Hypothalamus (tissue), 51 donors: ENCODE measurements around the gene ZBTB8OS.
A peak's percentile ranks its signal among the peaks of the same experiment; 100 is the strongest.
"Not testable (repeated sequence)": the region's sequence is repeated elsewhere in the genome, so short reads cannot be mapped to it uniquely, and the experiment has no call there.

Experiments used
- DNase-seq, 51 donors: peaks; one replicate each; lab custom pipeline; 2025; lab: John Stamatoyannopoulos, UW

Gene ZBTB8OS

DNA sequence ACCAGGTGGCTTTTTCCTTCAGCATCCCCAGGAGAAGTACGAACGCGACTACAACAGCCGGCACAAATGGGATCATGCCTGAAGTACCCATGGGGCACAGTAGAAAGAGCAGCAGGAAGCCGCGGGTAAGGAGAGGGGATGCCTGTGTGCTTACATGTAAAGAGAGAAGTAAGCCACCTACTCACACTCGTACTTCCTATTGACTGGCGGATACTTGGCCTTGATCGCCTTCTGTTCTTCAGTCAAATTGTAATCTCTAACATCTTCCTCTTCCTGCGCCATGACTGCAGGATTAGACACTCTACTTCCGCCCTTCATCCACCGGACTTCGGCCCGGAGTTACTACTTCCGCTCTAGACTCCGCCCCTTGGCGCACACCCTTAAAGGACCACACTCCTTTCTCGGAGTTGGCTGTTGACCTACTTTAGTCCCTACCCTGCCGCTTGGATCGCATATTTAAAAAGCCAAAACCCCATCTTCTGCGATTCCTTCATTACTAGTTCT lies at the start of gene ZBTB8OS:
Gene ZBTB8OS (minus strand): TSS at position 303 of the 504 bp plus-strand sequence. CDS start 21 bp downstream, at position 282.
- DNase-seq = peak; percentile 15 to 94 (median 78)

DNA sequence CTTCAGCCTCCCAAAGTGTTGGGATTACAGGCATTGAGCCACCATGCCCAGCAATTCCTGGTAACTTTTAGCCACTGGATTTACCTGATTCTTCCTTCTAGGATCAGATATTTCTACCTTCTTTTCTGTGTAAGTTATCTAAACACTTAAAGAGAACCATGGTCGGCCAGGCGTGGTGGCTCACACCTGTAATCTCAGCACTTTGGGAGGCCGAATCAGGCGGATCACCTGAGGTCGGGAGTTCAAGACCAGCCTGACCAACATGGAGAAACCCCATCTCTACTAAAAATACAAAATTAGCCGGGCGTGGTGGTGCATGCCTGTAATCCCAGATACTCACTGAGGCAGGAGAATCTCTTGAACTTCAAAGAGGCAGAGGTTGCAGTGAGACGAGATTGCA lies 46.6 kb upstream of the ZBTB8OS start:
- not testable (repeated sequence) for DNase-seq

DNA sequence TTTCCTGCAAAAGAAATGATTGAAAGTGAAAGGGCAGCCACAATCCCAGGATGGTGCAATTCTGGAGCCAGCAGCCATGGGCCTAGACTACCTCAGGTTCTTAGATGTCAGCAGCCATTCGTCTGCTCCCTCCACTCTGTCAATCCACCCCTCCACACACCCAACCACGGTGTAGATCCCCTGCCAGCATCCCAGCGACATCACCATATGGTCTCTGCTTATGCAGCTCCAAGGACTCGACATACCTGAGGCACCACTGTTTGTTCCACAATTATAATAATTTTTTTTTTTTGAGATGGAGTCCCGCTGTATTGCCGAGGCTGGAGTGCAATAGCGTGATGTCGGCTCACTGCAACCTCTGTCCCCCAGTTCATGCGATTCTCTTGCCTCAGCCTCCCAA lies 45.7 kb upstream of the ZBTB8OS start:
- no peak for DNase-seq

DNA sequence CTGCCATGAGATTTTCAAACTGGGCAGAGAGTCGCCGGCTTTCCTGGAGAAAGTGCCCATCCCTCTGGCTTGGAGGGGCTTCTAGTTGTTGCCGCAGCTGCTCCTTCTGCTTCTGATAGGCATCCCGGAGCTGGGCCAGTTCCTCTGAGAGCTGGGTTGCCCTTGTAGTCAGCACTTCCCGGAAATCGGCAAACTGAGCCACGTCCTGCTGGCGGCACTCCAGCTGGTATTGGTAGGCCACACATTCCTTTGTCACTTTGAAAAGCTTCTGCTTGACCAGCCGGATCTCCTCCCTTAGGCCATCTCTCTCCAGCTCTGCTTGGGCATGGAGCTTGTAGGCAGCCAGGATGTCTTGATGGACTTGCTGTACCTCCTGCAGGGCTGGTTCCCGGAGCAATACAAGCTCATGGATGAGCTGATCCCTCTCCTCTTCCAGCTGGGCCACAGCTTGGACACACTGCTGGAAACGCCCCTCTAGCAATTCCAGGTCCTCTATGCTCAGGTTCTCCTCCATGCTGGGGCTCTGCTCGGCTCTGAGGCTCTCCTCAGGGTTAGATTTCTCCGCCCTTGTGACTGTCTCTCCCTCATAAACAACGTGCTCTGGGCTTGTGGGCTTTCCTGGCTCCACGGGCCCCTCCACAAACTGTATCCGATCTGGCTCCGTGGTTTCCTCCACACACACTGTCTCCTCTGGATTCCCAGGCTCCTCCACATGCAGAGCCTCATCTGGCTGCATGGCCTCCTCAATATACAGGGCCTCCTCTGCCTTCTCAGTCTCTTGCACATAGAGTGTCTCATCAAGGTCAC lies 45.0 kb upstream of the ZBTB8OS start:
- DNase-seq = peak in 18 of 51 donors; percentile 3 to 42 (median 21)

DNA sequence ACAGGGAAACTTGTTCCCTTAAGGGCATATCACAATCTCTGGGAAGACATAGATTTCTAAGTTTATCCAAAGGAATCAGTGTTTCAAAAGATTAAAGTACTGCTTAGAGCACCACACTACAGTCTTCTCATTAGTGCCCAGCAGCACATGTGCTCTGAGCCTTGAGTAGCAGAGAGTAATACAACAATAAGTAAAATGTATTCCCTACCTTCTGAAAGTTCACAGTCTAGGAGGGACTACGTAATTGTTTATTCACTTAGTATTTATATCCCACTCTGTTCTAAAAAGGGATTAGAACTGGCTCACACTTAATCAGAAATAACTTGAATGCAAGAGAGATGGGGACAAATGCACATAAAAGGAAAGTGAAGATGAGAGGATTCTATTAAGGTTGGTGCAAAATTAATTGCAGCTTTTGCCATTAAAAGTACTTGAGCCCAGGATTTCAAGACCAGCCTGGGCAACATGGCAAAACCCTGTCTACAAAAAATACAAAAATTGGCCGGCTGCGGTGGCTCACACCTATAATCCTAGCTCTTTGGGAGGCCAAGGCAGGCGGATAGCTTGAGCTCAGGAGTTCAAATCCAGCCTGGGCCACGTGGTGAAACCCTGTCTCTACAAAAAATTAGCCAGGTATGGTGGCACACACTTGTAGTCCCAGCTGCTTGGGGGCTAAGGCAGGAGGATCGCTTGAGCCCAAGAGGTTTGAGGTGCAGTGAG lies 43.3 kb upstream of the ZBTB8OS start:
- DNase-seq = no peak

DNA sequence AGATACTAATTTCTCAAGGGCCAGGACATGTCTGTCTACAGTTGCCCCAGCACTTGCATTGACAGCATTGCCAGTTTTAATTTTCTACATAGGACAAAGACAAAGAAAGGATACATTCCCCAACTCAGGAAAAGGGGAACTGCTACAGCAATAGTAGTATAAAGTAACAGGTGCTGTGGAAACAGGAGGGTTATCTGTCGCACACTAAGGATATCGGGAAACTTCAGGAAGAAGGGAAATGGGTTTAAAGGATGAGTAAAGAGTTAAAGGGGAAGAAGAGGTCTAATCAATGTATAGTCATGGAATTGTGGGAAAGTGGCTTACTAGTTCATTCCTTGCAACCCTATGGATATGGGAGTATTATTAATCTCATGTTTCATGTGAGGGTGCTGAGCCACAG lies 36.0 kb upstream of the ZBTB8OS start:
- no peak for DNase-seq

DNA sequence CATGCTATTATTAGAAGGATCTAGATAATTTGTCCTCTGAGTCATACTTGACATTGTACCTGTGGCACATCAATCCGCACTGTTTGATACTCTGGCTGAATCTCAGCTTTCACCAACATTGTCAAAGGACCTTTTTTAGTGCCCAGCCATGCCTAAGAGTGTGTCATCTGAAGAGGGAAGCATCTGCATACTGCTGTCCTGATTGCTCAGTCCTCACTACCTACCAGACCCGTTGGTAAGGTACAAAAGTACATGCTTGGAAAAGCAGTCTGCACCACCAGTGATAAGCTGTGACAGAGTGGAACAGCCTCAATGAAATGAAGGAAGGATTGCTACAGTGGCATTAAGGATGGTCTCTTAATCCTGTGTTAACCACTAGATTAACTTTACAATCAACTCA lies 35.1 kb upstream of the ZBTB8OS start:
- DNase-seq = no peak

DNA sequence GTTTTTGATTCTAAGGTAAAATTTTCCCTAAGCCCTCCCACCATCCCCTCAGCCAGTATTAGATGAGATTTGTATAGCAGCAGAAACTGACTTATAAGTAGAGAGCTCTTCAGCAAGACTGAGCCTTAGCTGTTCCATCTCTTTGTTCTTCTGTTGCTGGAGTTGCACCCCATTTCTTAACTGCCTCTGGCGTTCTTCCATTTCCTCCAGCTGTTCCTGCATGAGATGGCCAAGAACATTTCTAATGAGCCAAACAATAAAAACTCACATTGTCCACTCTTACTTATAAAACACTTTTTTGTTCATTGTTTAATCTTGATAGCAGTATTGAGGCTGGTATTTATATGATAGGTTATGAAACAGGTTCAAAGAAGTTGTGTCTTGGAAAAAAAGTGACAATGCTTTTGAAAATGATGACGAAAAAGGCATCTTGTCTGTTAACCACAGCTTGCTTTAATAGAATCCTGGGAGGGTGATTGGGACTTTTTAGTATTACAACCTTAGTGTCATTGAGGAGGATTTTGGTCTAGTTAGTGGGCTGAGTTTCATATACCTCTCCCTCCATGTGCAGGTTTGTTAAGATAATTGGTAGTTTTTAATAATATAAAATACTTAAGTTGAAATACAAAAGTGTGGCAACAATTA lies 33.9 kb upstream of the ZBTB8OS start:
- peak in 6 of 51 donors; percentile 11 to 32 (median 22) for DNase-seq

DNA sequence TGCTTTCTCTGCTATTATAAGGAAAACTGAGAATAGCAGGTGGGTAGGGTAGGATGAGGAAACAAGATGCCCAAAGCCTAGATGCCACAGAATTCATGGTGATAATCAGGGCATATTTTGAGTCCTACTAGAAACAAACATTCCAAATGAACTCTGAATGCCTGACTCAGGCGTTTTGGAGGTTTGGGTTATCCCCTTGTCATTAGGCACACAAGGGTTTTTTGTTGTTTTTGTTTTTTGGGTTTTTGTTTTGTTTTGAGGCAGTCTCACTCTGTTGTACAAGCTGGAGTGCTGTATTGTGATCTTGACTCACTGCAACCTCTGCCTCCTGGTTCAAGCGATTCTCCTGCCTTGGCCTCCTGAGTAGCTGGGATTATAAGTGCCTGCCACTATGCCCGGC lies 33.0 kb upstream of the ZBTB8OS start:
- no peak for DNase-seq

DNA sequence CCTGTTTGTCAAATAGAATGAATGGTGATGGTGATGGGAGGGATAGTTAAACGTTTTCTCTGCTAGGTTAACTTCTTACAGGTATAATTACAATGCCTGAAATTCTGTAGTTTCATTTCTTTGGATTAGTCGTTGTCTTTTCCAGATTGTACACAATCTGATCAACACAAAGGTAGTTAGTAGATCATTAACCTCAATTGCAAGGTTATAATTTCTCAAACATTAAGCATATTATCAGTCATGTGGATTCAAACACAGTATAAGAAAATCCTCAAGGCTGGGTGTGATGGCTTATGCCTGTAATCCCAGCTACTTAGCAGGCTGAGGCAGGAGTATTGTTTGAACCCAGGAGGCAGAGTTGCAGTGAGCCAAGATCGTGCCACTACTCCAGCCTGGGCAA lies 31.6 kb upstream of the ZBTB8OS start:
- no peak for DNase-seq

DNA sequence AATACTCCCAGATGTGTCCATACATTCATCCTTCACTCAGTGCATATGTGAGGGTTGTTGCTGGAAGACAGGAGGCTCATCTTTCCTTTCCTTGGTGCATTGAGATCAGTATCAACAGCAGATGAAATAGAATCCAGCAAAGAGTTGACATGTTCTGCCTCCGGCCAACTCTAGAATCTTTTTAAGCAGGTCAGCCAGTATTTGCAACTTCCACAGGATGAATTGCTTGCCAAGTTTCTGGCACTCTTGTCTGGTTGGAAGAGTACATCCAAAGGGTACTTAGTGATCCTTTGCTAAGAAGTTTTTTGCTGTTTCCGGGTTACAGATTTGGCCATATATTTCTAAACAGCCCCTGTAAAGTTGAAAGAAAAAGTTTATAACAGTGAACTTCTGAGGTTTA lies 31.2 kb upstream of the ZBTB8OS start:
- peak in 2 of 51 donors; percentile 9 to 25 for DNase-seq

DNA sequence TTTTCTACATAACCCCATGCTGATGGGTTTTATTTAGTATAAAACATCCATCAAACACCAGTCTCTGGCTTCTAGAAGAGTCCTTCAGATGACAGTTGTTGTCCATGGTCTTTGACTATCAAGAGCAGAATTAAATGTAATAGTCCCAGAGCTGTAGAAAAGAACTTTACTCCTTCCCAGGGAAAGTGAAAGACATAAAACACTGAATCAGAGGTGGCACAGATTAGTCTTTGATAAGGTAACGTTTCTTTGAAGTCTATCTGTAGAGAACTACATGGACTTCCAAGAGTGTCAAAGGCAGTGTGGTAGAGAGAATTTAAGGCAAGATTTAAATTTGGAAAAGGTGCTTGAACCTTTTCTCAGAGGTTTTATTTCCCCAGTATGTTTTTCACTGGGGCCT lies 30.3 kb upstream of the ZBTB8OS start:
- no peak for DNase-seq

DNA sequence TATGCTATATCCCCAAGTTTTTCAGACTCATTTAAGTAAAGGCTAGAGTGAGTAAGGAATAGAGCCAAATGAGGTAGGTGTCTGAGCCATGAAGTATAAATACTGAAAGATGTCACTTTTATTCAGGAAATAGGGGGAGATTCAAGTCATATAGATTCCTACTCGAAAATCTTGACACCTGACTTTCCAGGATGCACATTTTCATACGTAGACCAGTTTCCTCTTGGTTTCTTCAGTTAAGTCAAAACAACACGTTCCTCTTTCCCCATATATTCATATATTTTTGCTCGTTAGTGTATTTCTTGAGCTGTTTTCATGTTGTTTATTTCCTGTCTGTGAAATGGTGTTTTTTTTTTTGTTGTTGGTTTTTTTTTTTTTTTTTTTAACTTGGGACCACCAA lies 29.6 kb upstream of the ZBTB8OS start:
- not testable (repeated sequence) for DNase-seq

DNA sequence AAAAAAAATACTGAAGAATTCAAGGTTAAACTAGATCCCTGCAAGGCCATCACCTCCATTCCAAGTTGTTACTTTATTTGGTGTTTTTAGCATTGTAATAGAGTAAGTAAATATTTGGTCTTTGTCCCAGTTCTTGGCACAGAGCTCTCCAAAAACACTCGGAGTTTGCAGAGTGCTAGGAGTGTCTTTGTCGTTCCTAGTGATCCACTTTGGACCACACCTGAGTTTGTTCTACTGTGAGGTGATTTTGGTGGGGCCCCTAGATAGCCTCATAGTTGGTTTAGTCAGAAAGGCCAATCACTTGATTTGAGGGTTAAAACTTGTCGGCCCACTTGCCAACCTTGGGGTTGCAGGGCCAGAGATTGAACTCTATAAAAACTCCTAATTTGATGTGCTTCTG lies 26.6 kb upstream of the ZBTB8OS start:
- DNase-seq = no peak

DNA sequence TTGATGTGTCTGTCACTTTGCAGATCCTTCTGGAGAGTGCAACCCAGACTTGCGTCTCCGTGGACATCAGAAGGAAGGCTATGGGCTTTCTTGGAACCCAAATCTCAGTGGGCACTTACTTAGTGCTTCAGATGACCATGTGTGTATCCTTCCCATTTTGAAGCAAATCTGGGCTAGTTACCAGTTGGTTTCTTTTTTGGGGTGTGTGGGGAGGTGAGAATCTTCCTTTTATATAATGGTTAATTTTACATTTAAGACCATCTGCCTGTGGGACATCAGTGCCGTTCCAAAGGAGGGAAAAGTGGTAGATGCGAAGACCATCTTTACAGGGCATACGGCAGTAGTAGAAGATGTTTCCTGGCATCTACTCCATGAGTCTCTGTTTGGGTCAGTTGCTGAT lies 18.4 kb upstream of the ZBTB8OS start:
- DNase-seq = not testable (repeated sequence)

DNA sequence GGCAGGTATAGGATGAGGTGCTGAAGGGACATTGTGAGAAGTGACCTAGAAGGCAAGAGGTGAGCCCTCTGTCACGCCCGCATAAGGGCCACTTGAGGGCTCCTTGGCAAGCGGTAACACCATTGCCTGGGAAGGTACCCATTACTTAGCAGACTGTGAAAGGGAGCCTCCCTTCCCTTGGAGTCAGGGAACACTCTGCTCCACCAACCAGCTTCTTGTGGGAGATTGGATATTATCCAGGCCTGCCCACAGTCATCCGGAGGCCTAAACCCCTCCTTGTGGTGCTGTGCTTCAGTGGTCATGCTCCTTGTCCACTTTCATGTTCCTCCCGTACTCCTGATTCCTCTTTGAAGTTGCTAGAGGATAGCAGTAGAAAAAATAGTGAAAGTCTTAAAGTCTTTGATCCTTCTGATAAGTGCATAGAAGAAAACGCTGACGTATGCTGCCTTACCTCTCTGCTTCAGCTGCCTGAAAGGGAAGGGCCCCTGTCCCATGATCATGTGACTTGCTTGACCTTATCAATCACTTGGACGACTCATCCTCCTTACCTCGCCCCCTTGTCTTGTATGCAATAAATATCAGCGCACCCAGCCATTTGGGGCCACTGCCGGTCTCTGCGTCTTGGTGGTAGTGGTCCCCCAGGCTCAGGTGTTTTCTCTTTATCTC lies 16.7 kb upstream of the ZBTB8OS start:
- DNase-seq = no peak

DNA sequence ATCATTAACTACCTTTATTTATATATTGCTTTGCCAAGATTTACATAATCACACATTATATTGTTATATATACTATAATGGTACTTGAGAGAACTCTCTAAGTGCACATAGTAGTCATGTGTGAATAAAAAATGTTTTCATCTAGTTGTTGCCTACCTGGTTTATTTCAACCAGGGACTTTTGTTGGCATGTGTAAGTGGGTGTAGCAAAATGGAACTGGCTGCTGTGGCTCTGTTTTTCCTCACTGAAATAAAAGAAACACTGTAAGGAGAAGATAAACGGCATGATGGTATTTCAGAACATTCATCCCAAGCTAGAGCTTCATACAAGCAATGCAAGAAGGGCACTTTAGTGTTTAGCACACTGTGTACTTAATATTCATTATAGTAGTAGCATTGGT lies 15.6 kb upstream of the ZBTB8OS start:
- no peak for DNase-seq

DNA sequence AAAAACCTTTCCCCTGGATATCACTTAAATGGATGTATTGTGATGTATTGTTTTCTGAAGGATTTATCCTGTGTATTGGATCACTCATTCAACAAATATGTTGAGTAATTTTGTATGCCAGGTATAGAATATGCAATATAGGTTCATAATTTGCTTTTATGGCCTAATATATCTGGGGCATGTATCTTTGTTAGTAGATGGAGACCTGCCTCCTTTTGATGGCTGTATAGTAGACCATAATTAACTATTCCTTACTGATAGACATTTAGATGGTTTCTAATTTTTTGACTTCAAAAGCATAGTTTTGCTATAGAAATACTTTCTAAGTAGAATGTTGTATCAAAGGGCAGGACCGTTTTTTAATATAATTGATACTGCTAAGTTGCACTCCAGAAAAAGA lies 9.2 kb upstream of the ZBTB8OS start:
- DNase-seq = no peak

DNA sequence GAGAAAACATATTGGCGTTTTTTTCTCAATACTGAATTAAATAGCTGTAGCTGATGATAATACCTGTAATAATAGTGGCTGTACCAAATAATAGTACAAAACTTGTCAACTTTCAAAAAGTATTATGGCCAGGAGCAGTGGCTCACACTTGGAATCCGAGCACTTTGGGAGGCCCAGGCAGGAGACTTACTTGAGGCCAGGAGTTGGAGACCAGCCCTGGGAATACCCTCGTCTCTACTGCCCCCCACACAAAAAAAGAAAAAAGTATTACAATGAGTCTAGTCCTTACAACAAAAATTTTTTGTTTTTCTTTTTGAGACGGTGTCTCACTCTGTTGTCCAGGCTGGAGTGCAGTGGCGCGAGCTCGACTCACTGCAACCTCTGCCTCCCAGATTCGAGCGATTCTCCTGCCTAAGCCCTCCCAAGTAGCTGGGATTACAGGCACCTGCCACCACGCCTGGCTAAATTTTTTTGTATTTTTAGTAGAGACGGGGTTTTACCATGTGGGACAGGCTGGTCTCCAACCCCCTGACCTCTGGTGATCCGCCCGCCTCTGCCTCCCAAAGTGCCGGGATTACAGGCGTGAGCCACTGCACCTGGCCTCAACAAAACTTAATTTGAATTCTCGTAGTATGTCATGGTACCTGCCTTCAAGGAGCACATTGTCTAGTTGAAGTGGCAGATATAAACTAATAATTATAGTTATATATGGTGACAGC lies 2.1 kb upstream of the ZBTB8OS start:
- no peak for DNase-seq

DNA sequence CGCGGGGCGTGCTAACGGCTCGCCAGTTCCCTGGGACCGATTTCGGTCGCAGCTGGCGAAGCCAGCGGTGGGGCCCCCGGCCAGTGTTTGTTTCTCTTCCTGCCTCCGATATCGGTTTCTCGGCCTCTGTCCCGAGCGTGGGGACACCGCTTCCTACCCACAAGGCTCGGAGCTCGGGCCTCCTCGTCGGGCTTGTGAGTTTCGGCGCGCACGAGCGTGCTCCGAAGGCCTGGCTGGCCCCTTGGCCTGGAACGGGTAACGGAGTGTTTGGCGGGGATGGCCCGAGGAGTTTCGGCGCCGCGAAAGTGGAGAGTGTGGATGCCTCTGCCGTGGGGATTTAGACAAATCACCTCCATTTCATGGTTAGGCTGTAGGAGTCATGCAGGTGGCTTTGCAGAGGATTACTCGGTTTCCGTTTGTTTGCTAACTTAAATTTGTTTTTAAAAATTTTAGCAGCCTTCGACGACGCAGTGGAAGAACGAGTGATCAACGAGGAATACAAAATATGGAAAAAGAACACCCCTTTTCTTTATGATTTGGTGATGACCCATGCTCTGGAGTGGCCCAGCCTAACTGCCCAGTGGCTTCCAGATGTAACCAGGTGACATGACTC lies 1.2 kb upstream of the ZBTB8OS start:
- DNase-seq = peak in 7 of 51 donors; percentile 36 to 62 (median 50)
